Activated T-helper 1 cell treated with anti-CD3 and anti-CD28 coated beads, Interleukin-12 subunit alpha, Interleukin-12 subunit beta, Interleukin-2, Interleukin-4 antibody, amounts not matched to agents 30 ng/mL and 10 ng/mL and 1 ng/mL, durations not matched to agents 14 hours and 24 hours and 36 hours (primary cell): Measurements from ENCODE around the gene CFAP58. TPM values are rescaled to one million over a fixed set of nuclear protein-coding genes. Genes with fewer than 3 reads are reported as not detected.

Experiments used
- DNase-seq: peaks from one replicate; pipeline ENCODE4 v3.0.0; 2021; ENCODE audit warnings: low spot score
- H3K27ac Mint-ChIP-seq: one replicate; pipeline ENCODE4 v1.8.0; 2021; ENCODE audit warnings: mild to moderate bottlenecking, mixed read lengths
- H3K27me3 Mint-ChIP-seq: one replicate; pipeline ENCODE4 v1.8.0; 2022; ENCODE audit warnings: mild to moderate bottlenecking, moderate library complexity, mixed read lengths; ENCODE audit not compliant: insufficient read depth
- H3K36me3 Mint-ChIP-seq: one replicate; pipeline ENCODE4 v1.8.0; 2021; ENCODE audit warnings: low read depth, mixed read lengths
- H3K4me1 Mint-ChIP-seq: one replicate; pipeline ENCODE4 v1.8.0; 2021; ENCODE audit warnings: low read depth, mixed read lengths
- H3K4me3 Mint-ChIP-seq: one replicate; pipeline ENCODE4 v1.8.0; 2021; ENCODE audit warnings: mild to moderate bottlenecking, moderate library complexity, mixed read lengths
- H3K9me3 Mint-ChIP-seq: one replicate; pipeline ENCODE4 v1.8.0; 2021; ENCODE audit warnings: mixed read lengths
- intact Hi-C: fragments of 100-400 bp; cut with micrococcal nuclease; formaldehyde crosslinking; loops from one replicate; pipeline ENCODE4 v1.15.1; 2024
- total RNA-seq: library from RNA; stranded (reverse); gene quantifications from 2 replicates; pipeline ENCODE4 v1.2.3, GENCODE V29; 2022

CFAP58 gene
- total RNA-seq: 0.08 and 0.24 TPM in 2 replicates

- Mint-ChIP-seq H3K36me3 (no peaks in the 10 kb centered on the region), H3K4me1 (no peaks in the 10 kb centered on the region), H3K9me3 (no peaks in the 10 kb centered on the region), H3K27ac (peak within 1 kb of the TSS; percentile 67), H3K4me3 (no peak within 1 kb of the TSS), H3K27me3 (peaks cover 2% of the 10 kb centered on the region)
- peak; percentile 89 for DNase-seq
- intact Hi-C loops: loop anchor here (1.0 to 5.0 kb wide), 5 partner anchors 24 to 596 kb away; partner anchors contain the start of genes GSTO2 and STN1
Observed at GRCh38 chr10:104353325-104354048, at the start of gene CFAP58. Gene CFAP58 (plus strand): TSS chr10:104353833. CDS start chr10:104353898, 65 bp downstream.

GRCh38 chr10:104304356-104304745 is 49.3 kb upstream of the CFAP58 start:
- Mint-ChIP-seq H3K27me3 (peaks cover 2% of the 10 kb centered on the region), H3K27ac (no peak overlapping the region), H3K4me1 (peaks cover 79% of the 10 kb centered on the region), H3K4me3 (no peak overlapping the region), H3K36me3 (peaks cover 28% of the 10 kb centered on the region), H3K9me3 (peaks cover 15% of the 10 kb centered on the region)
- no peak for DNase-seq
- intact Hi-C loops: no loop called here

GRCh38 chr10:104304927-104305326 is 48.7 kb upstream of the CFAP58 start:
- Mint-ChIP-seq H3K27me3 (peaks cover 2% of the 10 kb centered on the region), H3K4me3 (no peak overlapping the region), H3K9me3 (peaks cover 15% of the 10 kb centered on the region), H3K27ac (no peak overlapping the region), H3K4me1 (peaks cover 79% of the 10 kb centered on the region), H3K36me3 (peaks cover 30% of the 10 kb centered on the region)
- DNase-seq: no peak
- intact Hi-C loops: loop anchor here (1.0 kb wide), 2 partner anchors 14 to 45 kb away; no protein-coding TSS in a partner anchor

GRCh38 chr10:104306897-104307296 is 46.7 kb upstream of the CFAP58 start:
- H3K4me1 Mint-ChIP-seq: peaks cover 76% of the 10 kb centered on the region
- no peak overlapping the region for H3K27ac Mint-ChIP-seq

GRCh38 chr10:104307576-104308438 is 45.8 kb upstream of the CFAP58 start:
- Mint-ChIP-seq H3K4me1 (peaks cover 82% of the 10 kb centered on the region), H3K4me3 (peak overlapping the region; percentile 46), H3K27me3 (peaks cover 2% of the 10 kb centered on the region), H3K36me3 (peaks cover 39% of the 10 kb centered on the region), H3K9me3 (peaks cover 9% of the 10 kb centered on the region), H3K27ac (peak overlapping the region; percentile 32)
- no peak for DNase-seq
- intact Hi-C loops: loop anchor here (1.0 kb wide), 3 partner anchors 15 to 30 kb away; partner anchors contain the start of gene ITPRIP

More at GRCh38 chr10:104306897-104307296, 46.7 kb upstream of the CFAP58 start:
- intact Hi-C loops: no loop called here
- H3K36me3 Mint-ChIP-seq: peaks cover 35% of the 10 kb centered on the region
- no peak for DNase-seq
- H3K27me3 Mint-ChIP-seq: peaks cover 2% of the 10 kb centered on the region
- H3K4me3 Mint-ChIP-seq: no peak overlapping the region
- H3K9me3 Mint-ChIP-seq: peaks cover 12% of the 10 kb centered on the region

GRCh38 chr10:104308439-104308903 is 45.2 kb upstream of the CFAP58 start:
- H3K36me3 Mint-ChIP-seq: peaks cover 34% of the 10 kb centered on the region
- H3K9me3 Mint-ChIP-seq: peaks cover 4% of the 10 kb centered on the region
- peak overlapping the region; percentile 46 for H3K4me3 Mint-ChIP-seq
- H3K27me3 Mint-ChIP-seq: peaks cover 2% of the 10 kb centered on the region
- intact Hi-C loops: loop anchor here (1.0 kb wide), 3 partner anchors 15 to 30 kb away; partner anchors contain the start of gene ITPRIP
- peak; percentile 34 for DNase-seq
- H3K4me1 Mint-ChIP-seq: peaks cover 76% of the 10 kb centered on the region
- peak overlapping the region; percentile 32 for H3K27ac Mint-ChIP-seq

- intact Hi-C loops: no loop called here
- Mint-ChIP-seq H3K27ac (no peak overlapping the region), H3K4me1 (peaks cover 68% of the 10 kb centered on the region), H3K4me3 (no peak overlapping the region), H3K36me3 (peaks cover 37% of the 10 kb centered on the region), H3K27me3 (peaks cover 2% of the 10 kb centered on the region), H3K9me3 (no peaks in the 10 kb centered on the region)
- DNase-seq: no peak
Observed at GRCh38 chr10:104309980-104310978, 43.4 kb upstream of the CFAP58 start.

GRCh38 chr10:104311184-104311720 is 42.4 kb upstream of the CFAP58 start:
- intact Hi-C loops: no loop called here
- Mint-ChIP-seq H3K27ac (no peak overlapping the region), H3K4me1 (peaks cover 60% of the 10 kb centered on the region), H3K36me3 (peaks cover 40% of the 10 kb centered on the region), H3K9me3 (no peaks in the 10 kb centered on the region), H3K4me3 (no peak overlapping the region), H3K27me3 (peaks cover 2% of the 10 kb centered on the region)
- DNase-seq: no peak

- intact Hi-C loops: no loop called here
- Mint-ChIP-seq H3K27me3 (no peaks in the 10 kb centered on the region), H3K4me3 (no peak overlapping the region), H3K27ac (no peak overlapping the region), H3K36me3 (peaks cover 32% of the 10 kb centered on the region), H3K9me3 (no peaks in the 10 kb centered on the region), H3K4me1 (peaks cover 53% of the 10 kb centered on the region)
- no peak for DNase-seq
Observed at GRCh38 chr10:104314591-104315485, 38.8 kb upstream of the CFAP58 start.

GRCh38 chr10:104315486-104315921 is 38.1 kb upstream of the CFAP58 start:
- Mint-ChIP-seq H3K4me3 (no peak overlapping the region), H3K27me3 (no peaks in the 10 kb centered on the region), H3K36me3 (peaks cover 26% of the 10 kb centered on the region), H3K4me1 (peaks cover 52% of the 10 kb centered on the region), H3K27ac (no peak overlapping the region), H3K9me3 (no peaks in the 10 kb centered on the region)
- no peak for DNase-seq
- intact Hi-C loops: no loop called here
